Nephron progenitor cell (in vitro differentiated cells): ENCODE results near the gene TEX35.

Experiments
- DNase-seq: peaks from one replicate; pipeline ENCODE4 v3.0.0; 2021
- H3K27ac Mint-ChIP-seq: 2 replicates; pipeline ENCODE4 v1.8.0; 2021; ENCODE audit warnings: mild to moderate bottlenecking, moderate library complexity, mixed read lengths
- H3K27me3 Mint-ChIP-seq: 2 replicates; pipeline ENCODE4 v1.8.0; 2021; ENCODE audit warnings: mild to moderate bottlenecking, low read depth, mixed read lengths; ENCODE audit not compliant: poor library complexity
- H3K36me3 Mint-ChIP-seq: 2 replicates; pipeline ENCODE4 v1.8.0; 2021; ENCODE audit warnings: low read depth, mixed read lengths
- H3K4me1 Mint-ChIP-seq: 2 replicates; pipeline ENCODE4 v1.8.0; 2021; ENCODE audit warnings: mixed read lengths
- H3K4me3 Mint-ChIP-seq: 2 replicates; pipeline ENCODE4 v1.8.0; 2021; ENCODE audit warnings: mild to moderate bottlenecking, moderate library complexity, mixed read lengths
- H3K9me3 Mint-ChIP-seq: 2 replicates; pipeline ENCODE4 v1.8.0; 2021; ENCODE audit warnings: mild to moderate bottlenecking, moderate library complexity, mixed read lengths
- CTCF ChIP-seq: fragments of 200-600 bp; sonication (generic); IDR thresholded peaks from 2 replicates; pipeline ENCODE4 v1.5.0; 2021; ENCODE audit warnings: antibody characterized with exemption

TEX35 gene

GRCh38 chr1:178563099-178563820, 50.4 kb downstream of the TEX35 start:
- H3K4me3 Mint-ChIP-seq: no peak overlapping the region
- no peak for TF ChIP-seq CTCF
- no peak overlapping the region for H3K27ac Mint-ChIP-seq
- no peaks in the 10 kb centered on the region for H3K4me1 Mint-ChIP-seq
- H3K9me3 Mint-ChIP-seq: peaks cover 33% of the 10 kb centered on the region
- H3K27me3 Mint-ChIP-seq: peaks cover 3% of the 10 kb centered on the region
- no peak for DNase-seq
- H3K36me3 Mint-ChIP-seq: peaks cover 11% of the 10 kb centered on the region

- Mint-ChIP-seq H3K27ac (no peak overlapping the region), H3K4me3 (no peak overlapping the region), H3K4me1 (no peaks in the 10 kb centered on the region), H3K27me3 (peaks cover 3% of the 10 kb centered on the region), H3K36me3 (peaks cover 11% of the 10 kb centered on the region), H3K9me3 (peaks cover 37% of the 10 kb centered on the region)
- no peak for DNase-seq
- no peak for TF ChIP-seq CTCF
Observed at GRCh38 chr1:178564086-178564782, 51.3 kb downstream of the TEX35 start.

- no peak overlapping the region for H3K27ac Mint-ChIP-seq
- no peak for DNase-seq
- H3K4me1 Mint-ChIP-seq: no peaks in the 10 kb centered on the region
- H3K27me3 Mint-ChIP-seq: peaks cover 3% of the 10 kb centered on the region
- H3K4me3 Mint-ChIP-seq: no peak overlapping the region
- no peak for TF ChIP-seq CTCF
- peaks cover 11% of the 10 kb centered on the region for H3K36me3 Mint-ChIP-seq
- H3K9me3 Mint-ChIP-seq: peaks cover 31% of the 10 kb centered on the region
Observed at GRCh38 chr1:178564783-178565180, 51.9 kb downstream of the TEX35 start.

GRCh38 chr1:178565586-178565985, 52.7 kb downstream of the TEX35 start:
- Mint-ChIP-seq H3K4me1 (no peaks in the 10 kb centered on the region), H3K4me3 (no peak overlapping the region), H3K9me3 (peaks cover 27% of the 10 kb centered on the region), H3K27ac (no peak overlapping the region), H3K36me3 (peaks cover 7% of the 10 kb centered on the region), H3K27me3 (peaks cover 3% of the 10 kb centered on the region)
- DNase-seq: no peak
- no peak for TF ChIP-seq CTCF

- Mint-ChIP-seq H3K27me3 (peaks cover 3% of the 10 kb centered on the region), H3K36me3 (peaks cover 5% of the 10 kb centered on the region), H3K9me3 (peaks cover 22% of the 10 kb centered on the region), H3K4me1 (no peaks in the 10 kb centered on the region), H3K27ac (no peak overlapping the region), H3K4me3 (no peak overlapping the region)
- no peak for DNase-seq
- no peak for TF ChIP-seq CTCF
Observed at GRCh38 chr1:178566187-178566586, 53.3 kb downstream of the TEX35 start.
